HG03108 (cell line): ENCODE data around the gene RPN2.
"Not testable (repeated sequence)": the region's sequence is repeated elsewhere in the genome, so short reads cannot be mapped to it uniquely, and the experiment has no call there.

Source experiments
- ATAC-seq: cut with Tn5 transposase; IDR thresholded peaks from one replicate; pipeline ENCODE4 v1.9.1; 2021; ENCODE audit warnings: moderate library complexity; ENCODE audit not compliant: unreplicated experiment

Gene RPN2

GRCh38 chr20:37178839-37179682 lies at the start of gene RPN2, which contains the start of gene MROH8:
Gene RPN2 (plus strand): TSS chr20:37179330. CDS start chr20:37179357, 27 bp downstream.
Gene MROH8 (minus strand): TSS chr20:37179548.
- ATAC-seq: peak; percentile 88

DNA sequence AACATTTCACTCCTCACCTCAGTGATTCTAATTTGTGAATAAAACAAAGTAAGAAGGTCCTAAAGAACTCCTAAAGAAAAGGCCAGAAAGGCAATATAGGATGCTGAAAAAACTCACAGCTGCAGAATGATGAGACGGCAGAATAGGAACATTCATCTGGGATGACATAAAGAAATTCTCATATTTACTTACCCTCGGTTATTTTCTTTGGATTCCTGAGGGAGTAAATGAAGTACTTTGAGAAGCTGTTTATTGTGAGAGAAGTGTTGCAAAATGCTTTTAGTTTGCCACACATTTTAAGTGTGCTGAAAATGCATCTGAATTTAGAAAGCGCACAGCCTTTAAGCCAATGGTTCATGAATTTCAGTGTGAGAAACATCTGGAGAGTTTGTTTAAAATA lies 47.6 kb upstream of the RPN2 start:
- ATAC-seq: no peak

DNA sequence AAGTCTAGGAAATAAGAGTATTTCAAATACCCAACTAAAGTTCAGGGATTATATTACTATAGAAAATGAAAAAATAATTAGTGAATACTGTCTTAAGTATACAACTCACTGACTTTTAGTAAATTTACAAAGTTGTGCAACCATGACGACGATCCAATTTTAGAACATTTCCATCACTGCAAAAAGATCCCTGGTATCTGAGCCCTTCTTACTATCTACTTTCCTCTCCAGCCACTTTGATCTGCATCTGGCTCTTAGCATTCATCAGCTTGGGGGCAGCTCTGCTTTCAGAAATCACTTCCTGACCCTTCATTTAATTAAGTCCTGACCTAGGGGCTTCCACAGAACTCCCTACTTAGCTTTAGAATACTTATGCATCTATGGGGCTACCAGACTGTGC lies 45.2 kb upstream of the RPN2 start:
- no peak for ATAC-seq

DNA sequence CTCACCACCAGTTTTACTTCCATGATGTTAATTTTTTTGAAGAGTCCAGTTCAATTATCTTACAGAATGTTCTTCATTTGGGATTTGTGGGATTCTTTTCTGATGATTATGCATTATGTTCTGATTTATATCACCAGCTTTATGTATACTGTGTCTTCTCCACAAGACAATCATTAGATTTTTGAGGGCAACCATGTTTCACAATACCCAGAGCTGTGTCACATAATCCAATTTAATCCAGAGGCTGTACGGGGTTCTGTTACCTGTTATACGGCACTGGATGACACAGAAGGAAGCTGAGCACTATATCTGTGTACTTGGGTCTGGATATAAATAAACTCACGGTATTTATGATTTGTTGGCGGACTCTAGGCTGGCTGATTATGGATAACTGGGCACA lies 41.6 kb upstream of the RPN2 start:
- ATAC-seq: no peak

- no peak for ATAC-seq
These were observed 36.4 kb upstream of the RPN2 start for GRCh38 chr20:37142708-37143107.

GRCh38 chr20:37144856-37145404 lies 34.2 kb upstream of the RPN2 start:
- ATAC-seq: no peak

GRCh38 chr20:37147250-37147649 lies 31.9 kb upstream of the RPN2 start:
- ATAC-seq: no peak

DNA sequence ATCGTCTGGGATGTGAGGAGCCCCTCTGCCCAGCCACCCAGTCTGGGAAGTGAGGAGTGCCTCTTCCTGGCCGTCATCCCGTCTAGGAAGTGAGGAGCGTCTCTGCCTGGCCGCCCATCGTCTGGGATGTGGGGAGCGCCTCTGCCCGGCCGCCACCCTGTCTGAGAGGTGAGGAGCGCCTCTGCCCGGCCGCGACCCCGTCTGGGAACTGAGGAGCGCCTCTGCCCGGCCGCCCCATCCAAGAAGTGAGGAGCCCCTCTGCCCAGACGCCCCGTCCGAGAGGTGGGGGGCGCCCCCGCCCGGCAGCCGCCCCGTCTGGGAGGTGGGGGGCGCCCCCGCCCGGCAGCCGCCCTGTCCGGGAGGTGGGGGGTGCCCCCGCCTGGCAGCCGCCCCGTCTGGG lies 28.3 kb upstream of the RPN2 start:
- not testable (repeated sequence) for ATAC-seq

GRCh38 chr20:37151529-37151928 lies 27.6 kb upstream of the RPN2 start:
- ATAC-seq: no peak

GRCh38 chr20:37152284-37152683 lies 26.8 kb upstream of the RPN2 start:
- no peak for ATAC-seq

GRCh38 chr20:37154684-37155298 lies 24.3 kb upstream of the RPN2 start:
- no peak for ATAC-seq

DNA sequence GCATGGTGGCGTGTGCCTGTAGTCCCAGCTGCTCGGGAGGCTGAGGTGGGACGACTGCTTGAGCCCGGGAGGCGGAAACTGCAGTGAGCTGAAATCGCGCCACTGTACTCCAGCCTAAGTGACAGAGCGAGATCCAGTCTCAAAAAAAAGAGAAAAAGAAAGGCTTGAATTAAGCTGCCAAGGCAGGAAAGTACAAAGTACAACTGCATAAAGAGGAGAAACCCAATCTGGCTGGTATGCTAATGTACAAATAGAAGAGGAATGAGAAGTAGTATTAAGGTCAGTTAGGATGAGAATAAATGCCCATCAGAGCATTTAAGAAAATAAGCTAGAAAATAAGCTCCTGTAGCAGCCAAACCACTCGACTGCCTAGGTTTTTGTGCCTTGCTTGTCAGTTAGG lies 23.1 kb upstream of the RPN2 start:
- no peak for ATAC-seq

- ATAC-seq: no peak
These were observed 20.9 kb upstream of the RPN2 start for GRCh38 chr20:37158248-37158647.

- ATAC-seq: no peak
These were observed 18.4 kb upstream of the RPN2 start for GRCh38 chr20:37160683-37161082.

DNA sequence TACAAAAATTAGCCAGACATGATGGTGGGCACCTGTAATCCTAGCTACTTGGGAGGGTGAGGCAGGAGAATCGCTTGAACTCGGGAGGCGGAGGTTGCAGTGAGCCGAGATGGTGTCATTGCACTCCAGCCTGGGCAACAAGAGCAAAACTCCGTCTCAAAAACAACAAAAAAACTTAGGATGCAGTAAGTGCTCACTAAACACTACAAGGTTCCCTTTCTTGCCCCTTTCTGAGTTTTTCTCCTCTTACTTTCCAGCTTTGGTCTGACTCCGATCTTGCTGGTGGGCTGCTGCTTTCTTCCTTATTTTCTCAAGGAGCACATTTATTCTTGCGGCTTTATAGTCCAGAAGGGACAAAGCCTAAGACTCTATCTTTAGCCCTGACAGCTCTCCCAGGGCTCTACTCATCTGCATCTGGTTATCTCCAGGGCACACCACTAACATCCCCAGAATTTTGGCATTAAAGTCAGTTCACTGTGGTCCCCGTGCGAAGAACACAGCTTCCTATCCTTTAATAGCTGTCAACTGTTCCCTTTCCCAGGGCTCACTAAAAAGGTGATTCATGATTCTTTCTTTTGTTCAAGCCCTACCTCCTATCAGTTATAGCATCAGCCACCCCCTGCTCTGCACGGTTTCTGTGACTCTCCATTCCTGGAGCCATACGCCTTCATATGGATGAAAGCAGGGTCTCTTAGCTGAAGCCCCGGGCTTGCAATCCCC lies 17.1 kb upstream of the RPN2 start:
- no peak for ATAC-seq

DNA sequence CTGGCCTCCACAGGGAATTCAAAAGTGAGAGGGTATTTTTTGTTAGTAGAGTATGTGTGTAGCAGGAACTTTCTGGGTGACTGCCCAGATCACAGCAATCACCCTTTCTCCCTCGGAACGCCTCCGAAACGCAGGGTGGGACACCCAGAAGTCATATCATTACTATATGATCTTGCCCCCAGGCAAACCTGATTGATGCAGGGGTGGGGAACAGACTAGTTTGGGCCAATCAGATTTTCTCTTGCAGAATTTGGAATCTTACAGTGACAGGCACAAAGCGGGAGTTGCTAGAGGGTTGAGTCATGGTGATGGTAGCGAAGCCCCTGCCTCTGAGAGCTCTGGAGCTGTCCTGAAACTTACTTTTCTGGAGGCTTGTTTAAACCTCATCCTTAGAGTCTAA lies 16.5 kb upstream of the RPN2 start:
- ATAC-seq: no peak

GRCh38 chr20:37163832-37164554 lies 15.1 kb upstream of the RPN2 start:
- ATAC-seq: no peak

- no peak for ATAC-seq
These were observed 14.1 kb upstream of the RPN2 start for GRCh38 chr20:37165031-37165430.

DNA sequence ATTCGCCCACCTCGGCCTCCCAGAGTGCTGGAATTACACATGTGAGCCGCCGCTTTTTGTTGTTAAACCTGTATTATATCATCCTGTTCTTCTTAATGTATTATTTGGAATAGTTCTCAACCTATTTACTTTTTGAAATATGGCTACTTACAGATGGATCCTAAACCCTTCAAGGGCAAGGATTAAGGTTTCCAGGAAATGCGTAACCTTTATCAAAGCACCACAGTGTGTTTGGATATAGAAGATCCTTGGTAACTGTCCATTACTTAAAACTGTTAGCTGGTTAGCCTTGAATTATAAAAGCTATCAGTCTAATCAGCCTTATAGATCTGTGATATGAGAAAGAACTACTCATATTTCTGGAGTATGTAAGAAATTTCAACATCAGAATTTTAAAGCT lies 12.3 kb upstream of the RPN2 start:
- ATAC-seq: no peak

GRCh38 chr20:37172836-37173235 lies 6.3 kb upstream of the RPN2 start:
- ATAC-seq: no peak
